SK-N-MC (cell line): ENCODE measurements around the gene STRN.
"Not testable (repeated sequence)": the region's sequence is repeated elsewhere in the genome, so short reads cannot be mapped to it uniquely, and the experiment has no call there.

Experiments
- EZH2 ChIP-seq: fragments of 200-600 bp; sonication (generic); IDR thresholded peaks from one replicate; pipeline ENCODE4 v1.6.1; 2017; ENCODE audit warnings: antibody characterized with exemption
- FOXP2 ChIP-seq: optimal IDR thresholded peaks from 2 replicates; pipeline ENCODE3; 2011; ENCODE audit warnings: mild to moderate bottlenecking, moderate library complexity; ENCODE audit not compliant: insufficient read depth; ENCODE audit errors: extremely low read length, control extremely low read depth
- POLR2AphosphoS5 ChIP-seq: IDR thresholded peaks from 2 replicates; pipeline ENCODE4 v1.6.1; 2012; ENCODE audit warnings: mild to moderate bottlenecking, low read depth, low read length, borderline replicate concordance

DNA sequence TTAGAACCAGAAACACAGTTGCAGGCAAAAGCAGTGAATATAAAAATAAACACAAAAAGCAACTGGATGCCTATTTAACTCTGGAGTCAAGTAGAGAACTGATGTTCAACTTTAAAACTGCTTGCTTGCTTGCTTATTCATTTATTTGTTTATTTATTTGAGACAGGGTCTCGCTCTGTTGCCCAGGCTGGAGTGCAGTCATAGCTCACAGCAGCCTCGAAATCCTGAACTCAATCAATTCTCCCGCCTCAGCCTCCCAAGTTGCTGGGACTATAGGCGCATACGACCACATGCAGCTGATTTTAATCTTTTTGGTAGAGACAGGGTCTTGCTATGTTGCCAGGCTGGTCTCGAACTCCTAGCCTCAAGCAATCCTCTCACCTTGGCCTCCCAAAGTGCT, 34.6 kb downstream of the STRN start:
- TF ChIP-seq EZH2, POLR2AphosphoS5, FOXP2: not testable (repeated sequence)
